Stimulated activated CD8-positive, alpha-beta memory T cell treated with anti-CD3 and anti-CD28 coated beads, Interleukin-7, amount 100 ng/mL, for 24 hours (primary cell): Measurements from ENCODE around the gene JAGN1.
"Not testable (repeated sequence)": the region's sequence is repeated elsewhere in the genome, so short reads cannot be mapped to it uniquely, and the experiment has no call there.

Experiments used
- DNase-seq: peaks from one replicate; pipeline ENCODE4 v3.0.0-alpha.2; 2020; ENCODE audit warnings: low read depth

JAGN1 gene

DNA sequence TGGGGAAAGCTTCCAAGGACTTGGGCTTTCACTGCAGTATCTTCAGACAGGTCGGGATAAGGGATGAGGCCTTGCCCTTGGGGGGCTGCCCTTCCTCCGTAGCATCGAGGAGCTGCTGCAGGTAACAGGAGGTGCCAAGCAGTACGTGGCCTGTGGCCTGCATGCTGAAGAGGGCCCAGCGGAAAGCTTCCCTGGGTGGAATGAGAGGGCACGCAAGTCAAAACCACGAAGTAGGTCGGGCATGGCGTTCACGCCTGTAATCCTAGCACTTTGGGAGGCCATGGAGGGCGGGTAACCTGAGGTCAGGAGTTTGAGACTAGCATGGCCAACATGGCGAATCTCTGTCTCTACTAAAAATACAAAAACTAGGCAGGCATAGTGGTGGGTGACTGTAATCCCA lies 23.3 kb upstream of the JAGN1 start:
- DNase-seq, result no peak

DNA sequence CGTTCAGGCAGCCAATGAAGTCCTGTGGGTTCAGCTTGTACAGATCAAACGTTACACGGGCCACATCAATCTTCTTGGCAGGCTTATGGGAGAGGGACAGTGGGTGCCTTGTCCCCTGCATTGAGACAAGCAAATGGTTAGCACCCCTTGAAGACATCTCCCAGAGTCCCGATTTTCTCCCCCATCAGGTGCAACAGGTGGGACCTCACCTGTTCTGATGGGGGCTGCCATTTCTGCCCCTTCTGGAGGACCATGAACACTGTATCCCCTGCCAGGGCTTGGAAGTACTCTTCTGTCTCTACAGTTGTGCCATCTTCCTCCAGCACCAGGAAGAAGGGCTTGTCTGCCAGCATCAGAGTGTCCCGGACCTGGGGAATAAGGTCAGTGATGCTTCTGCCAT lies 20.5 kb upstream of the JAGN1 start:
- DNase-seq, result no peak

DNA sequence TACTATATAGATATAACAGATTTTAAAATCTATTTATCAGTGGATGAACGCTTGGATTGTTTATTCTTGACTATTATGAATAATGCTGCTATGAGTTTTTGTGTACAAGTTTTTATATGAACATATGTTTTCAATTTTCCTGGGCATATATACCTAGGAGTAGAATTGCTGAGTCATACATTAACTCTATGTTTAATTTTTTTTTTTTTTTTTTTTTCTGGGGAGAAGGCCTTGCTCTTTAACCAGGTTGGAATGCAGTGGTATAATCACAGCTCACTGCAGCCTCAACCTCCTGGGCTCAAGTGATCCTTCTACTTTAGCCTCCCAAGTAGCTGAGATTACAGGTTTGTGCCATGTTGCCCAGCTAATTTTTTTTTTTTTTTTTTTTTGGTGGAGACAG lies 19.4 kb upstream of the JAGN1 start:
- no peak for DNase-seq

DNA sequence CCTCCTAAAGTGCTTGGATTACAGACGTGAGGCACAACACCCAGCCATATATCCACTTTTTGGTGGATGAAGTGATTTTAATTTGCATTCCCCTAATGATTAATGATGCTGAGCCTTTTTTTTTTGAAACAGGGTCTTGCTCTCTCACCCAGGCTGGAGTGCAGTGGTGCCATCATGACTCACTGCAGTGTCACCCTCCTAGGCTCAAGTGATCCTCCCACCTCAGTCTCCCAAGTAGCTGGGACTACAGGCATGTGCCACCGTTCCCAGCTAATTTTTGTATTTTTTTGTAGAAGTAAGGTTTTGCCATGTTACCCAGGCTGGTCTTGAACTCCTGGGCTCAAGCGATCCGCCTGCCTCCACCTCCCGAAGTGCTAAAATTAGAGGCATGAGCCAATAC lies 18.3 kb upstream of the JAGN1 start:
- DNase-seq, result not testable (repeated sequence)

DNA sequence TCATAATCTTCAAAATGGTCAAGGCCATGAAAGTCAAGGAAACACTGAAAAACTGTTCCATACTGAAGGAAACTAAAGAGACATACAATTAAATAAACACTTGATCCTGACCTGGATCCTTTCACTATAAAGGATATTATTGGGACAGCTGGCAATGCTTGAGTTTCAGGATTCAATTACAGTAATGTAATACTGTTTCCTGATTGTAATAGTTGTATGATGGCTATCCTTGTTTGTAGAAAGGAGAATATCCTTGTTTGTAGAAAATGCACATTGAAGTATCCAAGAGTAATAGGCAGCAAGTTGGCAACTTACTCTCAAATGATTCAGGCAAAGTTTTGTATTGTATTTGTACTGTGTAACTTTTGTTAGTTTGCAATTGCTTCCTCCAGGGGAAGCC lies 15.0 kb upstream of the JAGN1 start:
- no peak for DNase-seq

DNA sequence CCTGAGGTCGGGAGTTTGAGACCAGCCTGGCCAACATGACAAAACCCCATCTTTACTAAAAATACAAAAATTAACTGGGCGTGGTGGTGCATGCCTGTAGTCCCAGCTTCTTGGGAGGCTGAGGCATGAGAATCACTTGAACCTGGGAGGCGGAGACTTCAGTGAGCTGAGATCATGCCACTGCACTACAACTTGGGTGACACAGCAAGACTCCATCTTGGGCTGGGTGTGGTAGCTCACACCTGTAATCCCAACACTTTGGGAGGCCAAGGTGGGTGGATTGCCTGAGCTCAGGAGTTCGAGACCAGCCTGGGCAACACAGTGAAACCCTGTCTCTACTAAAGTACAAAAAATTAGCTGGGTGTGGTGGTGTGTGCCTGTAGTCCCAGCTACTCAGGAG lies 14.2 kb upstream of the JAGN1 start:
- not testable (repeated sequence) for DNase-seq

DNA sequence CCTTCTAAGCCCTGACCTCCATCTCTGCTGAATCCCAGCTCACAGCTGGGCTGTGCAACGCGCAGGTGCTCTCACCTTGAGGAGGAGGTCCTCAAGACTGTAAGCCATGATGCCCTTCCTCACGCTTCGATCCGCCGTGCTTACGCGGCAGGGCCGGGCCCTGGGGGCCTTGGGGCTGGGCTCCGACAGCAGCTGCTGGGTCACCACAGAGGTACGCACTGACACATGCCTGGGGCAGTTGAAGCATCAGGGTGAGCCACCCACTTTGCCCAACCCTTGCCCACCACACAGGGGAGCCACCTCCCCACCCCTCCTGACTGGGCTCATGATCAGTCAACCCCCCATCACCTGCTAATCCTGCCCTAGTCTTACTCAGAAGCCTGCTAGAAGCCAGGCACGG lies 13.4 kb upstream of the JAGN1 start:
- no peak for DNase-seq

DNA sequence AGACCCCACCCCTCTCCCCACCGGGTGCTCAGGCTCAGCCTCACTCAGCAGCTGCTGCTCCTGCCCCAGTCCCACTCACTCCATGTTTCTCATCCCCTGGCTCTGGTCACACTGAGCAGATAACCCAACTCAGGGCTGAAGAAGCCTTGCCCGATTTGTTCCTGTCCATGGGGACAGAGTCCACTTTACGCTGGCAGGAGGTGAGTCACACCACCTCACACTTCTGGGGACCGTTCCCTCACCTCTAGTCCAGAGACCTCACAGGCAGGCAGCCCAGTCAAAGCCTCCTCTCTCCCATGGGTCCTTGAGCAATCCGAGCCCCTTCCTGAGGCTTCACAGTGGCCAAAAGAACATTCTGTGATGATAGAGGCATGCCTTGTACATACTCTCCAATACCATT lies 11.7 kb upstream of the JAGN1 start:
- no peak for DNase-seq

DNA sequence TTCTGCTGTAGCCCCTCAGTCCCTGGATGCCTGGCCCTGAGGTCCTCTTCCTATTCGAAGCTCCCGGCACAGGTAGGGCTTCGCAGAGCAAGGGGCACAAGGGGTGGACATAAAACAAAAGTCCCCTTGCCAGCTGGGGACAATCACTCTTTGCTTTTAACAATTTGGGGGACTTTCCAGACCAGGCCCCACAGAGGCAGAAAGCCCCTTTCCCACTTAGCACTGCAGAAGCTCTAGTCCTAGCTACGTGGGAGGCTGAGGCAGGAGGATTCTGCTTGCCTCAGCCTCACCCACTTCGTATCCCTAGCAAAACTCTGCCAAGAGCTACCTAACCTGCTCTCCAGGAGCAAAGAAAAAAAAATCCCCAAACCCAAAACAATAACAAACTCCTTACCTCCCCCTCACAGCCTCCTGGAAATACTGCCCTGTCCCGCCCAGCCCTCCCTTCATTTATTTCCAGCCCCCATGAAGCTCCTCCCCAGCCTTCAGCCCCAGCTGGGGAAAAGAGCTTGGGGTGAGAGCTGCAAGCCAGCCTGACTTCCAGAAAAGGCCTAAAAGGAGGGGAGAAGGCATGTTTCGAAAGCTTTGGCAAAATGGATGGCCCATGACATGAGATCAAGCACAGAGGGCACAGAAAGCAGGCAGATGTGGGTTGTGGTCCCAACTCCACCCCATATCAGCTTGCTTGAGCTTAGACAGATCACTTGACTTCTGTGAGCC lies 10.4 kb upstream of the JAGN1 start, which contains the start of gene CIDEC:
Gene CIDEC (minus strand): TSS at position 424 of the 720 bp plus-strand sequence. CDS start 1,767 bp downstream, outside the sequence.
- no peak for DNase-seq

DNA sequence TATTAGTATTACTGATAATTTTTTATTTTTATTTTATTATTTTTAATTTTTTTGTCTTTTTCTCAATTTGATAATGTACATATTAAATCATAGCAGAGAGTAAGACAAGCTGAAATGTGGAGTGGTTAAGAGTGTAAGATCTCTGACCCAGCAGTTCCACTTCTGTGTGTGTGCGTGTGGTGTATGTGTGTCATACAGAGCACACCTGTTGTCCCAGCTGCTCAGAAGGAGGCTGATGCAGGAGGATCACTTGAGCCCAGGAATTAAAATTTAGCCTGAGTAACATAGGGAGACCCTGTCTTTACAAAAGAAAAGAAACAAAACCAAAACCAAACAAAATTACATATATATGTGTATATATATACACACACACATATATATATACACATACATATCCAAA lies 9.0 kb upstream of the JAGN1 start:
- DNase-seq, result no peak

DNA sequence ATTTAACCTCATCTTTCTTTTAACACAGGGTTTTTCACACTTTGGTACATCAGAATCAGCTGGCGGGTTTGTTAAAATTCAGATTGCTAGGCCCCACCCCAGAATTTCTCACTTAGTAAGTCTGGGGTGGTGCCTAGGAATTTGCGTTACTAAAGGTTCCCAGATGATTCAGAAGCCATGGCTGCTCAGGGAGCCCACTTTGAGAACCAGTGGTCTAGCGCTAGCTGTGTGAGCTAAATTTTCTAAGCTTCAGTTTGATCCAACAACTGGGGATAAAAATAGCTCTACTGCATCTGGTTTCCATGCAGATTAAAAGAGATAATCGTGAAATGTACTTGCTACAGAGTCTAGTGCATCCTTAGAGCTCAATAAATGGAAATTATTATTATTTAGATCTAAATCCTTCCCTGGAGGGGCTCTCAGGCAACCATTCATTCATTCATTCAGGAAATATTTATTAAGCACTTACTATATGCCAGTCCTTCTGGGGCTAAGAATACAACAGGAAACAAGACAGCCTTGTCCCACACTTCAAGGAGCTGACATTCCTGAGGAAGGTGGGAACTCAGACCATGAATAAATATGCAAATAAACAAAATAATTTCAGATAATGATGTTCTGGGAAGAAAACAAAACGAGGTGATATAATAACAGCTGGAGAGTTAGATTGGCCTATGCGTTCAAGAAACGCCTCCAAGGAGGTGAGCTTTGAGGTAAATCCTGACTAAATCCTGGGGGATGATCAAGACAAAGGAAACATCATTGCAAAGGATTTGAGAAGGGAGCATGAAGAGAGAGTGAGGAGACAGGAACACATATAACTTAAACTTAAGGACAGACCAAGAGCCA lies 6.5 kb upstream of the JAGN1 start:
- DNase-seq, result no peak

DNA sequence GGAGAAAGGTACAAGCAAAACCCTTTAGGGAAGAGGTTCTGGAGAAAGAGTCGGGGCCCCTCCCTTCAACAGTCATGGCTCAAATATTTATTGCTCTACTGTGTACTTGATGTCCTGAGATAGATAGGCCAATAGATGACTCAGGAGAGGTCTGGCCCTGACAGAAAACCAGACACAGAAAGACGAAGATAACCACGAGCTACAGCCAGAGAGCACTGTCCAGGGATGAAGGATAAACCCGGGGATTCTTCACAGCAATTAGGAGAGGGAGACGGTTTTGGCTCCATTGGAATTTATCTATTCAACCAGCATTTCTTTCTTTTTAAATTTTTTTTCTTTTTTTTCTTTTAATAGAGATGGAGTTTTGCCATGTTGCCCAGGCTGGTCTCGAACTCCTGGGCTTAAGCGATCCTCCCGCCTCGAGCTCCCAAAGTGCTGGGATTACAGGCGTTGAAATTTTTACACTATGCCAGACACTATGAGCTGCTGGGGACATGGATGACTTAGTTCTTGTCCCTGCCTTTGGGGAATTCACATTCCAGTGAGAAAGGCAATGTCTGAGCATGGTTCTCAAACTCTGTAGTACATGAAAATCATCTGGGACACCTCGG lies 5.8 kb upstream of the JAGN1 start:
- DNase-seq, result no peak

DNA sequence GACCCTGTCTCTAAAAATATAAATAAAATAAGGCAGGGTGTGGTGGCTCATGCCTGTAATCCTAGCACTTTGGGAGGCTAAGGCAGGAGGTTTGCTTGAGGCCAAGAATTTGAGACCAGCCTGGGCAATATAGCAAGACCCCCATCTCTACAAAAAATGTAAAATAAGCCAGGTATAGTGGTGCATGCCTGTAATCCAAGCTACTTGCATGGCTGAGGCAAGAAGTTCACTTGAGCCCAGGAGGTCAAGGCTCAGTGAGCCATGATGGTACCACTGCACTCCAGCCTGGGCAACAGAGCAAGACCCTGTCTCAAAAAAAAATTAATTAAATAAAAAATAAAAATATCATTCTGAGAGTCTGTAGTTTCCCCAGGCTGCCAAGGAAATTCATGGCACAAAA lies 4.1 kb upstream of the JAGN1 start:
- DNase-seq, result no peak

DNA sequence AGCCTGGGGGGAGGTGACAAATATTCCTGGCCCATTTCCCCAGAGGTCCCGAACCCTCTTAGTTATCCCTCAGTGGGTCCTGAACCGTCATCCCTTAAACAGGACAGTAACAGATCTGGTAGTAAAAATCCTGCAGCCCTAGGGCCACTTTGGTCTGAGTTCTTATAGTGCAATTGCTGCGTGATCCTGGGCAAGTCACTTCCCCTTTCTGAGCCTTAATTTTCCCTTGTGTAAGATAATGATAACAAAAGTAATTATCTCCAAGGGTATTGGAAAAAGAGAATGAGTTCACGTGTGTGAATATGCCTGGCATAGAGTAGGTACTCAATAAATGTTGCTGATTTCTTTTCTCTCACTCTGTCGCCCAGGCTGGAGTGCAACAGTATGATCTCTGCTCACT lies 2.9 kb upstream of the JAGN1 start:
- DNase-seq, result no peak

DNA sequence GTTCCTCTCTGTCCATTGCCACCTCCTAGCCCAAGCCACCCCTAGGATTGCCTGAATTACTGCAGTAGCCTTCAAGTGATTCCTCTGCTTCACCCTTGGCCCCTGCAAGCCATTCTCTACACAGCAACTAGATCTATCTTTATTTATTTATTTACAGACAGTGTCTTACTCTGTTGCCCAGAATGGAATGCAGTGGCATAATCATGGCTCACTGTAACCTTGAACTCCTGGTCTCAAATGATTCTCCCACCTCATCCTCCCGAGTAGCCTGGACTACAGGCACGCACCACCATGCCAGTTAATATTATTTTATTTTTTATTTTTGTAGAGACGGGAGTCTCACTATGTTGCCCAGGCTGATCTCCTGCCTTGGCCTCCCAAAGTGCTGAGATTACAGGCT lies 1.9 kb upstream of the JAGN1 start:
- DNase-seq, result no peak

DNA sequence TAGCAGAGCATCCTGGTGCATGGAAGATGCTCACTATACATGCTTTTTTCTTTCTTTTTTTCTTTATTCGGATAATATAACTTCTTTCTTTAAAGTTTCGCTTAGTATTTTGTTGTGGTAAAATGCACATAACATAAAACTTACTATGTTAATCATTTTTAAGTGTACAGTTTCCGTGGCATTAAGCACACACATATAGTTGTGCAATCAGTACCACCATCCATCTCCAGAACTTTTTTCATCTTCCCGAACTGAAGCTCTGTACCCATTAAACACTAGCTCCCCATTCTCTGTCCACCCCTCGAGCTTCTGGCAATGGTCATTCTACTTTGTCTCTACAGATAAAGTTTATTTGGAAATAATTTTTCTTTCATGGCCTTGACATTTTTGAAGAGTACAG lies 1.0 kb upstream of the JAGN1 start:
- no peak for DNase-seq

DNA sequence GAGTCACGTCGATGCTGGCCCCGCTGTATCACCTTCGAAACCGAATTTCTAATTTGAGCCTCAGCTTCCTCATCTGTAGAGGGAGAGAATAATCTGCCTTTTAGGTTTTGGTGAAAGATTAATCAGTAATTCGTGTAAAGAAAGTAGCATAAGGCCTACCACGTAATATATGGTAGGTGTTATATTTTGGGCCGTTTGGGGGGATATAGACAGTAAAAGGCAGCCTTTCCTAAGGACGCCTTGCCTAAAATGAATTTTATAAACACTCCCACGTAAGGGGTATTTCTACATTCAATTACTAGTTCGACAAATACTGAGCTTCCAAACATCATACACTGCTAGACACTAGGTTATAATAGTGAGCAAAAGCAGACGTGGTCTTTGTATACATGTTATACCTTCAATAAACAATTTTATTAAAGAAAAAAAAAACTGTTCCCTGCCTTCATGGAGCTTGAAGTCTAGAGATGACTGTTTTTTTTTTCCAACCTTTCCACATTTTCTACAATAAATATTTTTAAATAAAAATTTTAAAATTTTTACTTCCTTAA lies 737 bp downstream of the JAGN1 start:
- DNase-seq, result no peak

DNA sequence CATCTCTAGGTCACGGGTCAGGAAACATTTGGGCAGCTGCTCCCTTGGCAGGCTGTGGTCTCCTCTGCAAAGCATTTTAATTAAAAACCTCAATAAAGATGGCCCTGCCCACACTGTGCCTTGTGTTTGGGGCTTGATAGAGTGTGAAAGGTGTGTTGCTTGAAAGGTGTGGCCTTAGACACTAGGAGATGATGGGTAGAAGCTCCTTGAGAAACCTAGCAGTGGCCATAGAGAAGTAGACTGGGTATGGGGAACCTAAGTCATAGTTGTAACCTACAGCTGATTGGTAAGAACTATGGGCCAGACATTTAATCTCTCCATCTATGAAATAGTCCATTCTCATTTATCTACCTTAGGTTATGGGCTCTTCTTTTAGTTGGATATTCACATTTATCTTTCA lies 3.3 kb downstream of the JAGN1 start:
- DNase-seq, result no peak

DNA sequence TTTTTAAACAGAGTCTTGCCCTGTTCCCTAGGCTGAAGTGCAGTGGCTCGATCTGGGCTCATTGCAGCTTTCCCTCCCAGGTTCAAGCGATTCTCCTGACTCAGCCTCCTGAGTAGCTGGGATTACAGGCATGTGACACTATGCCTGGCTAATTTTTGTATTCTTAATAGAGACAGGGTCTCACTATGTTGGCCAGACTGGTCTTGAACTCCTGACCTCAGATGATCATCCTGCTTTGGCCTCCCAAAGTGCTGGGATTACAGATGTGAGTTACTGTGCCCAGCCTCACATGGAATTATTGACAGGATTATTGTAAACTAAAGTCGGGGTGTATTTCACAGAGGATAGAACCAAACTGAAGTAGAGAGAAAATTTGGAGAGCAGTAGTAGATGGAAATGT lies 5.3 kb downstream of the JAGN1 start:
- DNase-seq, result not testable (repeated sequence)

DNA sequence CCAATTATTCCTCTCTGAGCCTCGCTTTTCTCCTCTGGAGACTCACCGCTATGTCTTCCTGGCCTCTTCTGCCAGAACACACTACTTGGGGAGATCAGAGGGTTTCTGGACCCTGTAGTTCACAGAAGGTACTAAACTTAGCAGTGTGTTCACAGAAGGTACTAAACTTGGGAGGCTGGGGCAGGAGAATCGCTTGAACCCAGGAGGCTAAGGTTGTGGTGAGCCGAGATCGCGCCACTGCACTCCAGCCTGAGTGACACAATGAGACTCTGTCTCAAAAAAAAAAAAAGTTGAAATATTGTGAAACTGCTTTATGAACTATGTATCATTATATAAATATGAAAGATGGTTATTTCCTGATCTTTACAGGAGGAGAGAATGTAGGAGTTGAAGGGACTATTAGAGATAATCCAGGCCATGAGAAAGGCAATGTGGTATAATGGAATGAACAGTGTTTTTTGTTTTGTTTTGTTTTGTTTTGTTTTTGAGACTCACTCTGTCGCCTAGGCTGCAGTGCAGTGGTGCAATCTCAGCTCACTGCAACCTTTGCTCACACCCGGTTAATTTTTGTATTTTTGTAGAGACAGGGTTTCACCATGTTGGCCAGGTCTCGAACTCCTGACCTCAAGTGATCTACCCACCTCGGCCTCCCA lies 6.5 kb downstream of the JAGN1 start:
- DNase-seq, result not testable (repeated sequence)

DNA sequence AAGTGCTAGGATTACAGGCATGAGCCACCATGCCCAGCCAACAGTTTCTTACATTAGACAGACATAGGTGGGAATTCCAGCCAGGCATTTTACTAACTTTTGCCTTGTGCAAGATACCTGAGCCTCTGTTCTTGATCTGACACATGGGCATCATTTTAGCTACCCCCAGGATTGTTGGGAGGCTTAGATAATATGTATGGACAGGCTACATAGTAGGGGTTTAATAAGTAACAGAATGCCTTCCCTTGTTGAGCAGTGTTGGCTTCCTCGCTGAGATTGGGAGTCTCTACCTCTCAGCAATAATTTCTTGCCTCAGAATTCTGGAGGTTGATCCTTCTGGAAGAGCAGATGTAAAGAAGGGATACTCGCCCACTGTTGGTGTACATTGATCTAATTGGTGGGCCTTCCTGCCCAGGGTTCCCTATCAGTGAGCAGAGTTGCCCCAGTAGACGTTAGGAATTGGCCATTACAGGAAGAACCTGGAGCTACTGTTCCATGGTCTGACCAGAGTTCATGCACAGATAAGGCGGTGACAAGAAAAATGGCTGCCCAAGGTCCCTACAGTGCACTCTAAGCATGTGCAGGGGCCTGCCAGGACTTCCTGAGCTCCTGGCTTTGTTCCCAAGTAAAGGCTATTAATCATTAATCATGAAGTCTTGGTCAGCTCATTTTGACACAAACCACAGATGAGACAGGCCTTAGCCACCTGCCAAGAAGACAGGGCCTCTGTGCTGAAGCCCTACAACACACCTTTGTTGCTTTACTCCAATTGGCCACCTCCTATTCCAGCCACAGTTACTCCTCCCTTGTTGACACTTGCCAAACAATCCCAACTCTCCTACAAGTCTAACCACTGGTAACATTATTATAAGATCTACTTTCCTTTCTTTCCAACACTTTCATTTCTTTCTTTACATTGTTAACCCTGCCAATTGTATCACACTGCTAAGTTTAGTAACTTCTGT lies 7.3 kb downstream of the JAGN1 start:
- DNase-seq, result no peak
